NCI-H460 (cell line): ENCODE results near the gene ZNF425. TPM values are rescaled to one million over a fixed set of nuclear protein-coding genes. Genes with fewer than 3 reads are reported as not detected.
"Not testable (repeated sequence)": the region's sequence is repeated elsewhere in the genome, so short reads cannot be mapped to it uniquely, and the experiment has no call there.

Experiments
- DNase-seq: peaks from one replicate; pipeline ENCODE4 v3.0.0-alpha.2; 2016; ENCODE audit warnings: low read depth; ENCODE audit errors: extremely low read depth
- polyA plus RNA-seq: library from polyadenylated mRNA; depleted of rRNA; stranded (reverse); fragments of >200 nt; gene quantifications from 2 replicates; pipeline ENCODE4 v1.2.3, GENCODE V29; 2014; cell fraction: nucleus; rRNA removed
- total RNA-seq: library from RNA; depleted of rRNA; stranded (reverse); fragments of >200 nt; shearing (Covaris generic); gene quantifications from 2 replicates; pipeline ENCODE4 v1.2.3, GENCODE V29; 2014; rRNA removed

Gene ZNF425
- total RNA-seq = 0.26 and 0.87 TPM in 2 replicates
- polyA plus RNA-seq = 0.03 TPM in 1 of 2 replicates, not detected in the other

GRCh38 chr7:149125863-149126661, at the start of gene ZNF425:
TSS of gene ZNF425 (minus strand) at chr7:149126324. CDS start at chr7:149126213, 111 bp downstream.
- DNase-seq = peak; percentile 90

DNA sequence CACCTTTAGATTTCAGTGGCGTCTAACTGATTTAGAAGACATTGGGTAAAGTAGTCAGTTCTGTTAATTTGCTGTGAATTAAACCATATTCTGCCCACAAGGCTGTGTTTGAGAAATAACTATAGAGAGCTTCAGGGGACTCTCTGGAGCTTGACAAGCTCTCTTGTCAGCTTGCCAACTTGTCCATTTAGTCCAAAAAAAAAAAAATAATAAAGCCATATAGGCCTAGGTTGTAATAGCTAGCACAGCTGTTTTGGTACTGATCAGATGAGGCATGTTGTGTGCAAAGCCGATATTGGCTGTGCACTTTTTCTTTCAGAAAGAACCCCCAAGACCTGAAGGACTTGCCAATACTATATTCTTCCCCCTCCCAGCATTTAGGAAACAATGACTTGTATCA, 49.0 kb upstream of the ZNF425 start:
- DNase-seq = no peak

GRCh38 chr7:149172534-149172920, 46.4 kb upstream of the ZNF425 start:
- no peak for DNase-seq

- DNase-seq = no peak
Measured at GRCh38 chr7:149171892-149172533, 45.9 kb upstream of the ZNF425 start.

DNA sequence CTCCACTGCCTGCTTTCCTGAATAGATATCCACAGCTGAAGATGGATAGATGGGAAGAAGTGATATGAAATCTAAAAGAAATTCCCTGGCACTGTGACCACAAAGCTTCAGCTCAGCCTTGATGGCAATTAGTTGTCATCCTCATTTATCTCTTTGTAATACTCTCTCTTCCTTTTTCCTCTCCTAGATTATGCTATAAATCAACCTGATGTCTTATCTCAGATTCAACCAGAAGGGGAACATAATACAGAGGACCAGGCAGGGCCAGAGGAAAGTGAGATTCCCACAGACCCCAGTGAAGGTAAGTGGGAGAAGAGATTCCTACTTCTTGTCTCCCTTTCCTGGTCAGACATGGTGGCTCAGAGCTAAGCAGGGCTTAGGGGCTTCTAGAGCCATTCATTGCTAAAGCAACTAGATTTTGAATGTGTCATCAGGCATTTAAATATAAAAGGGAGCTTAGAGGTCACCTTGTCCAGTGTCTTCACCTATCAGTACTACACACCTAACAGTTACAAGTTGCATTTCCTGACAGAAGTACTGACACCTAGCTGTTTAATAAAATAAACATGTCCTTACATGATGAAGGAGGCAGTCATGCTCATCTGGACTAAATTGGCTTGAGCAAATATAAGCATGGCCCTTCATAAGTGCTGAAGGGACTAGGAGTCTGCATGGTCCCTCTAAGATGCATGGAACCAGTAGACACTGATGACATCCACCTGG, 40.7 kb upstream of the ZNF425 start:
- no peak for DNase-seq

- no peak for DNase-seq
Measured at GRCh38 chr7:149166142-149166541, 40.0 kb upstream of the ZNF425 start.

- DNase-seq = no peak
Measured at GRCh38 chr7:149161241-149161848, 35.2 kb upstream of the ZNF425 start.

GRCh38 chr7:149156898-149157297, 30.8 kb upstream of the ZNF425 start:
- DNase-seq = no peak

DNA sequence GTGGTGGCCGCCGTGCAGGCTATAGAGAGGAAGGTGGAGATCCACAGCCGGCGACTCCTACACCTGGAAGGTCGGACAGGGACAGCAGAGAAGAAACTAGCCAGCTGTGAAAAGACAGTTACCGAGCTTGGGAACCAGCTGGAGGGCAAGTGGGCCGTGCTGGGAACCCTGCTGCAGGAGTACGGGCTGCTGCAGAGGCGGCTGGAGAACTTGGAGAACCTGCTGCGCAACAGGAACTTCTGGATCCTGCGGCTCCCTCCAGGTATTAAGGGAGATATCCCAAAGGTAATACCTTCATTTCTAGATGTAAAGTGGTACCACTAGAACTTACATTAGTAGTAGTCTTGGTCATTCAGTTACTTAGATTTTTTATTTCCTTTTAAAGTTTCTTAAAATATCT, 27.9 kb upstream of the ZNF425 start:
- no peak for DNase-seq

- DNase-seq = no peak
Measured at GRCh38 chr7:149153346-149153745, 27.2 kb upstream of the ZNF425 start.

DNA sequence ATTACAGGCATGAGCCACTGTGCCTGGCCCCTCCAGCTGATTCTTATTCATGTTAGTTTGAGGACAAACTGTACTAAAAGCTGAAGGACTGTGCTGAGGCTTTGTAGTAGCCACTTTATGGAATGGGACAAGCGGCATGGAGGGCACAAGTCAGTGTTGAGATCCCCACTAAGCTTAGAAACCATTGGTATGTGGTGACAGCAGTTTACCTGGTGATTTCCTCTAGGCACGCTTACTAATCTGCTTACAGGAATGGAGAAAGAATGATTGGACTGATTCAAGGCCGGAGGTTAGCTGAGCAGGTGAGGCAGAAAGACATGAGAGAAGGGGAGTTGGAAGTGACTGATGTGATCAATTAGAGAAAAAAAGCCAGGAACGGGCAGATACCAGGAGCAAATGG, 24.9 kb upstream of the ZNF425 start:
- no peak for DNase-seq

GRCh38 chr7:149147752-149148653, 21.9 kb upstream of the ZNF425 start:
- DNase-seq = no peak

GRCh38 chr7:149147072-149147751, 21.1 kb upstream of the ZNF425 start, which contains the start of gene ZNF398:
TSS of gene ZNF398 (plus strand) at chr7:149147453. CDS start at chr7:149147743, 290 bp downstream.
- DNase-seq = peak; percentile 65

DNA sequence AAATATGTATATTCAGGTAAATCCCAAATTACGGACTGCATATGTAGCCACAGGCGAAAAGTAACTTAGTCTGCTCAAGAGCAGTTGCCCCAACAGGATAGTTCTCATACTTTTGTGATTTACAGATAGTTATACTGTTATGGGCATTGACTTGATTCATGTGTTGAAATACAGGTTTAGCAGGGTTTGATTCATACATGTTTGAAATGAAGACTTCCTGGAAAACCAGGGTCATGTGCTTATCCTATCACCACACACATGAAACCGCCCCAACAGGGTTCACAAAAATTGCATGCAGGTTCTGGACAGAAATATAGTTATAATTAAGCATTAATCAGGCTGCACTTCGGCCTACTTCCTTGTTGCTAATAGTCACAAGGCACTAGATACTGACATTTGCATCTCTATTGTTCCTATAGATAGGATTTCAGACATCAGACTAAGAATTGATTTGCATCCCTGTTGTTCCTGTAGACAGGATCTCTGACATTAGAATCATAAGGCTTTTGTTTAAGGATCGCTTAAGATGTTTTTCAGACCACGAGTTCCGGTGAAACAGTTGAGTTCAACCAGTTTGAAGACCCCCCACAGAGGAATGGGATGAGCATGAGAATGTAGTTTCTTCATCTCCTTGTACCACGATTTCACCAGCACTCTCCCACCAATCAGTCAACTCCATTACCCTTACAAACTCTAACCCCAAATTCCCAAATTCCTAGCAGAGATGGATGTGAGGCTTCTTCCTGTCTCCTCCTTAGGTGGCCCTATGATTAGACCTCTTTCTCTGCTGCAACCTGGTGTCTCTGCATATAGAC, 19.1 kb upstream of the ZNF425 start:
- DNase-seq = no peak

- DNase-seq = not testable (repeated sequence)
Measured at GRCh38 chr7:149144436-149144922, 18.4 kb upstream of the ZNF425 start.

DNA sequence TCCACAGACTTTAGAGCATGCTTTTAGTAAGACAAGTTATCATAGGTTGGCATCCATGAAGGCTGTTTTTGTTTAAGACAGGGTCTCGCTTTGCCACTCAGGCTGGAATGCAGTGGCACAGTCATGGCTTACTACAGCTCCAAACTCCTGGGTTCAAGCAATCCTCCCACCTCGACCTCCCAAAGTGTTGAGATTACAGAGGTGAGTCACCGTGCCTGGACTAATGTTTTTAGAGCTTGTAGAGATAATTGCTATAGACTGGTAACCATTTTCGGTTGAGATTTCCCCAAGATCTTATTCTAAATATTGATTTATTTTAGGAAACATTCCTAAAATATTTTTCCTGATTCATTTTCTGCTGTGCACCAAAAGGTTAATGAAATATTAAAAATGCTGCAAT, 15.8 kb upstream of the ZNF425 start:
- DNase-seq = no peak

DNA sequence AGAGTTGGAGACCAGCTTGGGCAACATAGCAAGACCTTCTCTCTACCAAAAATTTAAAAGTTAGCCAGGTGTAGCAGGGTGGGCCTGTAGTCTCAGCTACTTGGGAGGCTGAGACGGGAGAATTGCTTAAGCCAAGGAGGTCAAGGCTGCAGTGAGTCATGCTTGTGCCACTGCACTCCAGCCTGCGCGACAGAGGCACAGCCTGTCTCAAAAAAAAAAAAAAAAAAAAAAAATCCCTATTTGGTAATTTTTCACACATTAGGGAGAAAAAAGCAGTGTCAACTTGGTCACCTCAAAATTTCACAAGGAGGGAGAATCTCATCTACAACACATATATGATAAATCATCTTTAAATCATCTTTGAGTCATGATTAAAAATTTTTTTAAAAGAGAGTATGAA, 14.7 kb upstream of the ZNF425 start:
- no peak for DNase-seq

DNA sequence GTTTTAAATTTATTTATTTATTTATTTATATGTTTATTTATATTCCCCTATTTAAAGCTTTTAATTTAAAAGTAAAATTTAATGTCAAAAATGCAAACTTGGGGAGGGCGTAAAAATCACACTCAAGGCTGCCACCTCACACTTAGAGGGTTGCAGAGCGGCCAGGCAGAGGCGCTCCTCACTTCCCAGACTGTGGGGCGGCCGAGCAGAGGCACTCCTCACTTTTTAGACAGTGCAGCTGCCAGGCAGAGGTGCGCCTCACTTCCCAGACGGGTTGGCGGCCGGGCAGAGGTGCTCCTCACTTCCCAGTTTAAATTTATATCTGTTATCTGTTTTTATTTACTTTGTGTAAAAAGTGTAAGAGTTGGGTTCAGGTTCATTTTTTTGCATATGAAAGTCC, 10.0 kb upstream of the ZNF425 start:
- no peak for DNase-seq
